Smooth muscle cell (in vitro differentiated cells): Measurements from ENCODE around the gene NFKB1. TPM values are rescaled to one million over a fixed set of nuclear protein-coding genes. Genes with fewer than 3 reads are reported as not detected.

Experiments used
- DNase-seq: peaks from one replicate; lab custom pipeline; 2025; ENCODE audit not compliant: unreplicated experiment; lab: John Stamatoyannopoulos, UW
- H2AFZ ChIP-seq: fragments of 200-600 bp; sonication (generic); 2 replicates; pipeline ENCODE4 v1.6.0; 2016; ENCODE audit warnings: antibody characterized with exemption, low read depth, mild to moderate bottlenecking
- H3F3A ChIP-seq: fragments of 200-600 bp; sonication (generic); 2 replicates; pipeline ENCODE4 v1.6.0; 2017; ENCODE audit warnings: antibody characterized with exemption, low read depth
- H3K27ac ChIP-seq: fragments of 200-600 bp; sonication (generic); 2 replicates; pipeline ENCODE4 v1.5.1; 2016; ENCODE audit warnings: low read depth, mild to moderate bottlenecking
- H3K27me3 ChIP-seq: fragments of 200-600 bp; sonication (generic); 2 replicates; pipeline ENCODE4 v1.6.1; 2016; ENCODE audit warnings: low read depth, mild to moderate bottlenecking
- H3K36me3 ChIP-seq: fragments of 200-600 bp; sonication (generic); 2 replicates; pipeline ENCODE4 v1.5.1; 2016; ENCODE audit warnings: low read depth
- H3K4me1 ChIP-seq: fragments of 200-600 bp; sonication (generic); 2 replicates; pipeline ENCODE4 v1.5.1; 2016; ENCODE audit warnings: low read depth
- H3K4me2 ChIP-seq: fragments of 200-600 bp; sonication (generic); 2 replicates; pipeline ENCODE4 v1.6.0; 2016; ENCODE audit warnings: mild to moderate bottlenecking
- H3K4me3 ChIP-seq: fragments of 200-600 bp; sonication (generic); 2 replicates; pipeline ENCODE4 v1.5.1; 2016; ENCODE audit warnings: mild to moderate bottlenecking
- H3K79me2 ChIP-seq: fragments of 200-600 bp; sonication (generic); 2 replicates; pipeline ENCODE4 v1.6.0; 2016; ENCODE audit warnings: low read depth, mild to moderate bottlenecking
- H3K9ac ChIP-seq: fragments of 200-600 bp; sonication (generic); 2 replicates; pipeline ENCODE4 v1.6.0; 2016; ENCODE audit warnings: low read depth
- H3K9me3 ChIP-seq: fragments of 200-600 bp; sonication (generic); replicated peaks from 2 replicates; pipeline ENCODE4 v1.5.1; 2016; ENCODE audit warnings: low read depth
- H4K20me1 ChIP-seq: fragments of 200-600 bp; sonication (generic); 2 replicates; pipeline ENCODE4 v1.6.0; 2016; ENCODE audit warnings: low read depth
- WGBS: methylation state at CpG from one replicate; pipeline ENCODE4 v1.1.7; 2016; ENCODE audit warnings: low lambda C conversion rate; 5-methylcytosine and 5-hydroxymethylcytosine counted together
- polyA plus RNA-seq: library from polyadenylated mRNA; unstranded; fragments of >200 nt; fragmentation: Nextera tagmentation; extraction: Ambion mirVana; gene quantifications from 2 replicates; pipeline ENCODE4 v1.2.1, GENCODE V29; 2016
- total RNA-seq: library from RNA; depleted of rRNA; stranded (reverse); fragments of >200 nt; gene quantifications from 2 replicates; pipeline ENCODE4 v1.2.3, GENCODE V29; 2014
- TF ChIP-seq, protein P1 (sequence below): fragments of 200-600 bp; sonication (generic); IDR thresholded peaks from 2 replicates; pipeline ENCODE4 v1.5.1; 2017; ENCODE audit warnings: borderline replicate concordance, mild to moderate bottlenecking, antibody characterized with exemption; ENCODE audit not compliant: insufficient read depth, poor library complexity, severe bottlenecking

NFKB1 gene
- total and polyA plus RNA-seq, 2 experiments from 2014 or later, result 15.6 to 16.1 TPM

DNA sequence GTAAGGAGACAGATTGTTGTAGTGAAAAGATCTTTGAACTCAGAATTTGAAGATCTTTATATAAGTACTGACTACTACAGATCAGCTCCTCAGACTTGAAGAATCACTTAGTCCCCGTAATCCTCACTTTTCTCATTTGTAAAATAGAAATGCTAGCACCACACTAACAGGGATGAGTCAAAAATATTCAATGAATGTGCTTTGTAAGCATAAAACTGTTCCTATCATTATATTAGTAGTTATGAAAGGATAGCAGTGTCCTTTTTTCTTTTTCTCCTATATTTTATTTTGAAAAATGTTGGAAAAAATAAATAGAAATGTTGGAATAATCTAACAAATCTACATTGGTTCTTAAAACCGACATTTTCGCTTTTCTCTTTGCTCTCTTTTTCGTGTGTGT lies 25.4 kb downstream of the NFKB1 start:
- Histone ChIP-seq H3K4me3 (no peak overlapping the region), H3K4me1 (peaks cover 18% of the 10 kb centered on the region), H3K36me3 (no peaks in the 10 kb centered on the region), H3K79me2 (peaks cover 66% of the 10 kb centered on the region), H3K4me2 (no peak overlapping the region), H3K9ac (no peak overlapping the region), H3F3A (peaks cover 4% of the 10 kb centered on the region), H3K9me3 (no peaks in the 10 kb centered on the region), H3K27me3 (no peaks in the 10 kb centered on the region), H4K20me1 (peaks cover 51% of the 10 kb centered on the region), H3K27ac (no peak overlapping the region), H2AFZ (no peak overlapping the region)
- no peak for DNase-seq
- TF ChIP-seq, protein P1, sequence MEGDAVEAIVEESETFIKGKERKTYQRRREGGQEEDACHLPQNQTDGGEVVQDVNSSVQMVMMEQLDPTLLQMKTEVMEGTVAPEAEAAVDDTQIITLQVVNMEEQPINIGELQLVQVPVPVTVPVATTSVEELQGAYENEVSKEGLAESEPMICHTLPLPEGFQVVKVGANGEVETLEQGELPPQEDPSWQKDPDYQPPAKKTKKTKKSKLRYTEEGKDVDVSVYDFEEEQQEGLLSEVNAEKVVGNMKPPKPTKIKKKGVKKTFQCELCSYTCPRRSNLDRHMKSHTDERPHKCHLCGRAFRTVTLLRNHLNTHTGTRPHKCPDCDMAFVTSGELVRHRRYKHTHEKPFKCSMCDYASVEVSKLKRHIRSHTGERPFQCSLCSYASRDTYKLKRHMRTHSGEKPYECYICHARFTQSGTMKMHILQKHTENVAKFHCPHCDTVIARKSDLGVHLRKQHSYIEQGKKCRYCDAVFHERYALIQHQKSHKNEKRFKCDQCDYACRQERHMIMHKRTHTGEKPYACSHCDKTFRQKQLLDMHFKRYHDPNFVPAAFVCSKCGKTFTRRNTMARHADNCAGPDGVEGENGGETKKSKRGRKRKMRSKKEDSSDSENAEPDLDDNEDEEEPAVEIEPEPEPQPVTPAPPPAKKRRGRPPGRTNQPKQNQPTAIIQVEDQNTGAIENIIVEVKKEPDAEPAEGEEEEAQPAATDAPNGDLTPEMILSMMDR, result no peak
- WGBS, result 89% methylated on average over 4 of the region's 4 CpGs

DNA sequence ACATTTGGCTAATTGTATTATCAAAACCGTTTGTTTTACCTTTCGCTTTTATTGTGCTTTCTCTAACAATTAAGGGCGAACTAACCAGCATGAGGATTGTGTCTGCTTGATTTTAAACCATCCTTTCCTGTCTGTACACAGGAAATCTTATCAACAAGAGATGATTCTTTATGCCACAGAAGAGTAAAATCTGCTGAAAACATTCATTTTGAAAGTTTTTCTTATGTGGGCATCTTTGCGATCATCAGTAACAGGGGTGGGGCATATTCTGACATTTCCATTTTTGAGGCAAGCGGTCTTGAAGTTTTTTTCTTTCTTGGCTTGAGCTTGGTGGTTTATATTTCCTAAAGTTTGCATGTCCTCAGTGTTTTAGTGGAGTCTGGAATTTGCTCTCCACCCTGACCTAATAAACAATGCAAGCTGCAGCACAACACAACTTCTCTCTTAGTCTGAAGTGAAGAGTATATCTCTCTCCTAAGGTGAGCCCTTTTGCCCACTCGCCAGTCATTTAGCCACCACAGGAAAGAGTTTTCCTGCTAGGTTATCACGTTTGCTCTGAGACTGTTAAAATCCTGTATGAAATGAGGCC lies 26.6 kb downstream of the NFKB1 start:
- DNase-seq, result no peak
- Histone ChIP-seq H3K4me3 (no peak overlapping the region), H2AFZ (no peak overlapping the region), H3K4me2 (no peak overlapping the region), H3K4me1 (peaks cover 18% of the 10 kb centered on the region), H3K9me3 (no peaks in the 10 kb centered on the region), H3K27ac (no peak overlapping the region), H4K20me1 (peaks cover 39% of the 10 kb centered on the region), H3K27me3 (no peaks in the 10 kb centered on the region), H3K9ac (no peak overlapping the region), H3F3A (peaks cover 4% of the 10 kb centered on the region), H3K79me2 (peaks cover 57% of the 10 kb centered on the region), H3K36me3 (no peaks in the 10 kb centered on the region)
- WGBS, result 87% methylated on average over 7 of the region's 7 CpGs
- TF ChIP-seq, protein P1, result no peak

DNA sequence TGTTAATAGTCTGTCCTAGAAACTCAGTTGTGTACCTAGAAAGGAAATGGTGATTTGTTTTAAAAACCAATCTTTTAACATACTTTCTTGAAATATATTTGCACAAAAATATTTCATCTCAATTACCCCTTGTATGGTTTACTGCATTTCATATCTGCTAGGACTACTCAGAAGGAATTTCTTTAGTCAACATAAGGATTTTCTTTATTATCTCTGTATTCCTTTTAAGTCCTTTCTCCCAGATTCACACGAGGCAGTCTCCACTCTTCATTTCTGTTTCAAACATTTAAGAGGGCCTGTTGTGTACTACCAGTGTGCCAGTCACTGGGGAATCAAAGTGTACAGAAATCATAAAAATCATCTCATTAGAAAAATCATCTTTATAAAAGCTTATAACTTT lies 28.8 kb downstream of the NFKB1 start:
- H3K27me3 ChIP-seq, result no peaks in the 10 kb centered on the region
- peaks cover 29% of the 10 kb centered on the region for H4K20me1 ChIP-seq
- peaks cover 43% of the 10 kb centered on the region for H3K79me2 ChIP-seq
- H3K9me3 ChIP-seq, result no peaks in the 10 kb centered on the region
- TF ChIP-seq, protein P1, result no peak
- H3K36me3 ChIP-seq, result no peaks in the 10 kb centered on the region
- no peak overlapping the region for H2AFZ ChIP-seq
- peak overlapping the region; percentile 20 for H3K27ac ChIP-seq
- WGBS, result 15% methylated on average over 1 of the region's 1 CpG
- peaks cover 4% of the 10 kb centered on the region for H3F3A ChIP-seq
- H3K9ac ChIP-seq, result no peak overlapping the region
- H3K4me2 ChIP-seq, result peak overlapping the region; percentile 14
- no peak overlapping the region for H3K4me3 ChIP-seq
- H3K4me1 ChIP-seq, result peaks cover 18% of the 10 kb centered on the region
- no peak for DNase-seq

DNA sequence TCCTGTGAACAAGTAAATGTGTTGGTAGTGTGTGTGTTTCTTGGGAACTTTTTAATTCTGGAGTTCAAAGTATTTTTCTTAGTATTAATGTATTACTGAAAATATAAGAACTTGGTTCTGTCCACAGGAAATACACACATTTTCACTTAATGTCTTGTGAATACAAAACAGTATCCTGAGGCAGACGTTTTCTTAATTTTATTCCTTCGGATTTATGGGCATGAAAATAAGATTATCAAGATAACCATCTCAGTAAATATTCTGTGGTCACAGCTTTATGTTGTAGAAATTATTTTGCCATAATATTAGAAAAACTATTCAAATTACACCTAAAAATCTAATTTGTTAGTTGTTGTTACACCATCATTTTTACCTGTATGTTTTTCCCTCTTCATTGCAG lies 29.8 kb downstream of the NFKB1 start:
- no peak overlapping the region for H3K27ac ChIP-seq
- H3K27me3 ChIP-seq, result no peaks in the 10 kb centered on the region
- peaks cover 26% of the 10 kb centered on the region for H4K20me1 ChIP-seq
- H3K4me2 ChIP-seq, result no peak overlapping the region
- peaks cover 9% of the 10 kb centered on the region for H3F3A ChIP-seq
- no peaks in the 10 kb centered on the region for H3K9me3 ChIP-seq
- DNase-seq, result no peak
- WGBS, result 94% methylated on average over 2 of the region's 2 CpGs
- no peaks in the 10 kb centered on the region for H3K36me3 ChIP-seq
- H3K4me3 ChIP-seq, result no peak overlapping the region
- H3K4me1 ChIP-seq, result peaks cover 18% of the 10 kb centered on the region
- no peak overlapping the region for H2AFZ ChIP-seq
- H3K9ac ChIP-seq, result no peak overlapping the region
- TF ChIP-seq, protein P1, result no peak
- H3K79me2 ChIP-seq, result peaks cover 34% of the 10 kb centered on the region
